ENCODE data around the gene PRPS1L1. TPM values are rescaled to one million over a fixed set of nuclear protein-coding genes. Genes with fewer than 3 reads are reported as not detected.

Gene PRPS1L1
- polyA plus RNA-seq, 1 donor: not detected

GRCh38 chr7:18045171-18045570 lies 17.5 kb upstream of the PRPS1L1 start:
- Histone ChIP-seq H3K4me1 (ENCODE audit: control insufficient read depth, insufficient read depth, low read length) (no peaks in the 10 kb centered on the region), H3K9me3 (ENCODE audit: control insufficient read depth, low read depth, low read length) (no peaks in the 10 kb centered on the region), H3K4me3 (ENCODE audit: low read length) (no peak overlapping the region), H3K27ac (ENCODE audit: low read length) (no peak overlapping the region), H3K36me3 (ENCODE audit: control insufficient read depth, insufficient read depth, low read length) (no peaks in the 10 kb centered on the region), H3K27me3 (ENCODE audit: control insufficient read depth, insufficient read depth, low read length) (no peaks in the 10 kb centered on the region)
- DNase-seq: no peak
- no CpG with 5 or more reads among the region's 3 CpGs for WGBS (ENCODE audit: insufficient coverage, low lambda C conversion rate)

DNA sequence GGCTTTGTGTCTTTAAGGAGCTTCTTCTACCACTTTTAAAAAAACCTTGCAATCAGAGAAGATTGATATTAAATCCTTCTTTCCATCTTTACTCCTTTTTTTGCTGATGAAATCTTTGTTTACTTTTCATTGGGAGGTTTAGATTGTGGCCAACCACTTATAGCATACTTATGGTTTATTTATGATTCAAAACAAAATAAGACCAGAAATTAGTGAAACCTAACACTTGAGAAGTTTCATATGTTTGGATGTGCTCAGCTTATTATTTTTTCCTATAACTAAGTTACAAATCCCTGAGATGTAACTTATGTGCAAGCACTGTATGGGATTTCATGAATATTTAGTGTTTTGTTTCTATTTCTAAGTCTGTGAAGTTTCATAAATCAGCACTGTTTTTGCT lies 13.5 kb upstream of the PRPS1L1 start:
- DNase-seq: no peak
- Histone ChIP-seq H3K36me3 (ENCODE audit: control insufficient read depth, insufficient read depth, low read length) (no peaks in the 10 kb centered on the region), H3K27ac (ENCODE audit: low read length) (no peak overlapping the region), H3K4me3 (ENCODE audit: low read length) (no peak overlapping the region), H3K9me3 (ENCODE audit: control insufficient read depth, low read depth, low read length) (no peaks in the 10 kb centered on the region), H3K27me3 (ENCODE audit: control insufficient read depth, insufficient read depth, low read length) (no peaks in the 10 kb centered on the region), H3K4me1 (ENCODE audit: control insufficient read depth, insufficient read depth, low read length) (no peaks in the 10 kb centered on the region)

DNA sequence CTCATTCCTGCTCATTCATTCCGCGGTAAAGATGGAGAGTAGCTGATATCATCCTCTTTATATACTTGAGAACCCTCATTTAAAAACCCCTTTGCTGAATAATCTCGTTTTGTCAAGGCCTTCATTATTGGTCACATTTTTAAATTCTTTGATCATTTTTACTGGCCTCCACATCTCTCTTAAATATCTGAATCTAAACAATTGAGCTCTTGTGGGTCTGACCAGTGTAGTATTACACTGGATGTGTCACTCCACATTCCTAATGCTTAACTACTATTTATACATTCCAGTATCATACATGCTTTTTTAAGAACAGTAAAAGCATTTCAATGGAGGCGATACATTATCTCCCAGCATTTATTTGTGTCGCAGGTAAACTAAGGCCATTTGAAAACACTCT lies 12.6 kb upstream of the PRPS1L1 start:
- no peak for DNase-seq
- H3K4me3 ChIP-seq (ENCODE audit: low read length): no peak overlapping the region
- no peak overlapping the region for H3K27ac ChIP-seq (ENCODE audit: low read length)
- 94% methylated on average over 2 of the region's 5 CpGs for WGBS (ENCODE audit: insufficient coverage, low lambda C conversion rate)
- no peaks in the 10 kb centered on the region for H3K27me3 ChIP-seq (ENCODE audit: control insufficient read depth, insufficient read depth, low read length)
- H3K36me3 ChIP-seq (ENCODE audit: control insufficient read depth, insufficient read depth, low read length): no peaks in the 10 kb centered on the region
- H3K4me1 ChIP-seq (ENCODE audit: control insufficient read depth, insufficient read depth, low read length): no peaks in the 10 kb centered on the region
- H3K9me3 ChIP-seq (ENCODE audit: control insufficient read depth, low read depth, low read length): no peaks in the 10 kb centered on the region

DNA sequence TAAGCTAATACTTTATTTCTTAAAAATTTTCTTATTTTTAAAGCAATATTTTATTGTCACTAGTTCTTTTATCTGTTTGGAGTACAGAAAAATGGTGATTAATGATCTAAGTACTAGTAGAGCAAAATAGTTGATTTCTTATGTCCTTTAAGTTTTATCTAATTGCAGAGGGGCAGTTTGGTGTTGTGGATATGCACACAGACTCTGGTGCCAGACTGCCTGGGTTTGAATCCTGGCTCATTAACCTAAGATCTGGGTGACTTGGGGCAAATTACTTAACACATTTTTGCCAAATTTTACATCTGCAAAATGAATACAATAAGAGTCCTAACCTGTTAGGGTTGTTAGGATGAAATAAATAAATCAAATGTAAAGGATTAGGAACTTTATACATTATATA lies 10.7 kb upstream of the PRPS1L1 start:
- H3K4me1 ChIP-seq (ENCODE audit: control insufficient read depth, insufficient read depth, low read length): no peaks in the 10 kb centered on the region

GRCh38 chr7:18037609-18038008 lies 10.0 kb upstream of the PRPS1L1 start:
- Histone ChIP-seq H3K9me3 (ENCODE audit: control insufficient read depth, low read depth, low read length) (no peaks in the 10 kb centered on the region), H3K4me3 (ENCODE audit: low read length) (no peak overlapping the region), H3K4me1 (ENCODE audit: control insufficient read depth, insufficient read depth, low read length) (no peaks in the 10 kb centered on the region), H3K27ac (ENCODE audit: low read length) (no peak overlapping the region), H3K36me3 (ENCODE audit: control insufficient read depth, insufficient read depth, low read length) (no peaks in the 10 kb centered on the region), H3K27me3 (ENCODE audit: control insufficient read depth, insufficient read depth, low read length) (no peaks in the 10 kb centered on the region)
- DNase-seq: no peak
- 90% methylated on average over 2 of the region's 3 CpGs for WGBS (ENCODE audit: insufficient coverage, low lambda C conversion rate)

More for the DNA sequence above, 10.7 kb upstream of the PRPS1L1 start:
- no peaks in the 10 kb centered on the region for H3K9me3 ChIP-seq (ENCODE audit: control insufficient read depth, low read depth, low read length)
- H3K4me3 ChIP-seq (ENCODE audit: low read length): no peak overlapping the region
- H3K27me3 ChIP-seq (ENCODE audit: control insufficient read depth, insufficient read depth, low read length): no peaks in the 10 kb centered on the region
- no peak overlapping the region for H3K27ac ChIP-seq (ENCODE audit: low read length)
- H3K36me3 ChIP-seq (ENCODE audit: control insufficient read depth, insufficient read depth, low read length): no peaks in the 10 kb centered on the region
- DNase-seq: no peak

GRCh38 chr7:18036783-18037182 lies 9.1 kb upstream of the PRPS1L1 start:
- no CpG with 5 or more reads among the region's 3 CpGs for WGBS (ENCODE audit: insufficient coverage, low lambda C conversion rate)
- no peak overlapping the region for H3K4me3 ChIP-seq (ENCODE audit: low read length)
- H3K4me1 ChIP-seq (ENCODE audit: control insufficient read depth, insufficient read depth, low read length): no peaks in the 10 kb centered on the region
- H3K27ac ChIP-seq (ENCODE audit: low read length): no peak overlapping the region
- no peaks in the 10 kb centered on the region for H3K27me3 ChIP-seq (ENCODE audit: control insufficient read depth, insufficient read depth, low read length)
- H3K9me3 ChIP-seq (ENCODE audit: control insufficient read depth, low read depth, low read length): no peaks in the 10 kb centered on the region
- DNase-seq: no peak
- no peaks in the 10 kb centered on the region for H3K36me3 ChIP-seq (ENCODE audit: control insufficient read depth, insufficient read depth, low read length)

DNA sequence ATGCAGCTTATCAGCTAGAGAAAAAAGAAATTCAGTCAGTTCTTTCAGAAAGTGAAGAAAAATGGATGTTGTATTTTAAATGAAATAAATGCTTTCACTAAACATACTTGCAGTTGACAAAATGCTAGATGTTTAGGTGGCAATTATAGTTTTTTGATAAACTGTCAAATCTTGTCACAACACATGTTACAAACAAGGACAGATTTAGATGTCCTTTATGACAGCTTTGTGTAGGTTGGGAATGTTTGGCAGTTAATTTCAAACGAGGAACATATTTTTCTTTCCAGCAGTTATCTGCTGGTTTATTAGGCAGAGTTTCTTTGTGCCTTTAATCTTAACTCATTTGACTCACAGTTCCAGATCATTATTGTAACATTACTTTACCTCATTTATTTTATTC lies 3.1 kb upstream of the PRPS1L1 start:
- DNase-seq: no peak
- Histone ChIP-seq H3K27ac (ENCODE audit: low read length) (no peak overlapping the region), H3K9me3 (ENCODE audit: control insufficient read depth, low read depth, low read length) (no peaks in the 10 kb centered on the region), H3K4me3 (ENCODE audit: low read length) (no peak overlapping the region), H3K36me3 (ENCODE audit: control insufficient read depth, insufficient read depth, low read length) (no peaks in the 10 kb centered on the region), H3K4me1 (ENCODE audit: control insufficient read depth, insufficient read depth, low read length) (no peaks in the 10 kb centered on the region), H3K27me3 (ENCODE audit: control insufficient read depth, insufficient read depth, low read length) (no peaks in the 10 kb centered on the region)
- WGBS (ENCODE audit: insufficient coverage, low lambda C conversion rate): no CpG with 5 or more reads among the region's 1 CpG

GRCh38 chr7:18020138-18020715 lies 7.4 kb downstream of the PRPS1L1 start:
- H3K9me3 ChIP-seq (ENCODE audit: control insufficient read depth, low read depth, low read length): no peaks in the 10 kb centered on the region
- no peaks in the 10 kb centered on the region for H3K4me1 ChIP-seq (ENCODE audit: control insufficient read depth, insufficient read depth, low read length)
- H3K27ac ChIP-seq (ENCODE audit: low read length): no peak overlapping the region
- H3K27me3 ChIP-seq (ENCODE audit: control insufficient read depth, insufficient read depth, low read length): no peaks in the 10 kb centered on the region
- no peak overlapping the region for H3K4me3 ChIP-seq (ENCODE audit: low read length)
- DNase-seq: peak in 1 of 2 donors; percentile 14
- no CpG with 5 or more reads among the region's 3 CpGs for WGBS (ENCODE audit: insufficient coverage, low lambda C conversion rate)
- H3K36me3 ChIP-seq (ENCODE audit: control insufficient read depth, insufficient read depth, low read length): no peaks in the 10 kb centered on the region

DNA sequence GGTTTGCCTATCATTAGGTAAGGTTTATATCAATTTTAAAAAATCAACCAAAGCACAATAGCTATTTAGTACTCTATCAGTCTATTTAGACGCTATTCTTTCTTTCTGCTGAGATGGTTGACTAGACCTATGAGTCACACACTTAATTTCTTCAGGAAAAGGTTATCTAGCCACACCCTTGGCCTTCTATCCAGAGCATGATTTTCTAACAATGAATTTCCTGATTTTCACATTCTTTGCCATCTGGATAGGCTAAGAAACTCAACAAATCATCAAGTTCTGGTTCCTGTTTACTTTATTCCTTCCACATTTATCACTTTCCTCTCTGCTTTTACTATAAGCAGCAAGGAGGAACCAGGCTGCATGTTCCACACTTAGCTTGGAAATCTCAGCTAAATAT lies 8.1 kb downstream of the PRPS1L1 start:
- DNase-seq: peak in 1 of 2 donors; percentile 46
- H3K4me3 ChIP-seq (ENCODE audit: low read length): no peak overlapping the region
- no peaks in the 10 kb centered on the region for H3K36me3 ChIP-seq (ENCODE audit: control insufficient read depth, insufficient read depth, low read length)
- H3K27ac ChIP-seq (ENCODE audit: low read length): no peak overlapping the region
- H3K27me3 ChIP-seq (ENCODE audit: control insufficient read depth, insufficient read depth, low read length): no peaks in the 10 kb centered on the region
- no CpG with 5 or more reads among the region's 1 CpG for WGBS (ENCODE audit: insufficient coverage, low lambda C conversion rate)
- H3K4me1 ChIP-seq (ENCODE audit: control insufficient read depth, insufficient read depth, low read length): no peaks in the 10 kb centered on the region
- H3K9me3 ChIP-seq (ENCODE audit: control insufficient read depth, low read depth, low read length): no peaks in the 10 kb centered on the region

- 83% methylated on average over 2 of the region's 5 CpGs for WGBS (ENCODE audit: insufficient coverage, low lambda C conversion rate)
- H3K27ac ChIP-seq (ENCODE audit: low read length): no peak overlapping the region
- DNase-seq: no peak
- H3K27me3 ChIP-seq (ENCODE audit: control insufficient read depth, insufficient read depth, low read length): no peaks in the 10 kb centered on the region
- no peaks in the 10 kb centered on the region for H3K36me3 ChIP-seq (ENCODE audit: control insufficient read depth, insufficient read depth, low read length)
- H3K4me1 ChIP-seq (ENCODE audit: control insufficient read depth, insufficient read depth, low read length): no peaks in the 10 kb centered on the region
- no peaks in the 10 kb centered on the region for H3K9me3 ChIP-seq (ENCODE audit: control insufficient read depth, low read depth, low read length)
- no peak overlapping the region for H3K4me3 ChIP-seq (ENCODE audit: low read length)
These were observed 9.1 kb downstream of the PRPS1L1 start for GRCh38 chr7:18018296-18019215.

Measured in large intestine (tissue), 3 donors.